ENCODE results near the gene HPCA. TPM values are rescaled to one million over a fixed set of nuclear protein-coding genes. Genes with fewer than 3 reads are reported as not detected.
"Not testable (repeated sequence)": the region's sequence is repeated elsewhere in the genome, so short reads cannot be mapped to it uniquely, and the experiment has no call there.

The HPCA gene
- total RNA-seq, 4 donors from 2014 or later = 0.64 to 0.96 TPM; not detected in 2

DNA sequence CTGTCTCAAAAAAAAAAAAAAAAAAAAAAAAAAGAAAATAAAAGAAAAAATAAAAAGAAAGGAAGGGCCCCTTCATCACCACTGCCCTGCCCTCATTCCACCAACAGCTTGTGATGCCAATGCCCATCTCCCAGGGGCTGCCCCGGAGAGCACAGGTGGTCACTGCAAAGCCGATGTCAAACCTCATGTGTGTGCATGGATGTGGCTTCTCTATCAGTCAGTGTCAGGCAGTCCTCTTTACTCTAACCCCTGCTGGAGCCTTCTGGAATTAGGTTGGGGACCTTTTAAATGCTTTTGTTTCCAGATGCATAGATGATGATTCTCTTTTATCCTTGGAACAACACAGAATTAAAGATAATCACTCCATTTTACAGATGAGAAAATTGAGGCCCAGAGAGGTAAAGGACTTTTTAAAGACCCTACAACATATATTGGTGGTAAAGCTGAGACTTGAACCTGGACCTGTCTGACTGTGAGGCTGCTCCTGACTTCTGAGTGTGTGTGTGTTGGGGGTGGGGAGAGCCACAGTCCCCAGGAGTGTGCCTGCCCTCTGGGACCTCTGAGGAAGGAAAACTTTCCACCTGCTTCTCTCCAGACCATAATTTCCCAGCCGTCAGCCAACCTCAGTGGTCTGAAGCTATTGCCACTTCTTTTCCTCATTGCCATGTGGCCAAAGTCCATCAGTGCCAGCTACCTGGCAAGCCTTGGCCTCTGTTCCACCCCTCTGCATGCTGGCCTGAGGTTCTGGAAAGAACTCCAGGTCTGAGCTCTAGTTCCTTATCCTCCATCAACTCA, 17.9 kb downstream of the HPCA start:
- Histone ChIP-seq H3K4me1 (peaks cover 0 to 55% (median 31%) of the 10 kb centered on the region in 4 donors), H3K36me3 (no peaks in the 10 kb centered on the region), H3K27ac (peak overlapping the region; percentile 83 to 92 (median 88)), H3K9me3 (no peaks in the 10 kb centered on the region), H3K27me3 (peaks cover 5% of the 10 kb centered on the region), H3K4me3 (no peak overlapping the region)
- 53% methylated on average over 3 of the region's 3 CpGs; no CpG with 5 or more reads in 1 of the 2 donors for WGBS, 2 donors (ENCODE audit: low coverage in 1 of 2)
- in situ Hi-C loops (cut with MboI; ENCODE audit: low pct_ligation_motif_present in 1 of 4, low pct_unique_long_range_greater_than_20kb in 1 of 4, low sequenced_read_pairs in 3 of 4) = no loop called here
- intact Hi-C loops (cut with DNase I; ENCODE audit: low total_unique reads) = no loop called here
- peak; percentile 86 for DNase-seq
- peak in 1 of 3 donors; percentile 71 for TF ChIP-seq POLR2AphosphoS5 (IDR thresholded peaks at IDR 0.05)
- no peak for TF ChIP-seq POLR2A (IDR thresholded peaks at IDR 0.05)
- TF ChIP-seq, protein P1, sequence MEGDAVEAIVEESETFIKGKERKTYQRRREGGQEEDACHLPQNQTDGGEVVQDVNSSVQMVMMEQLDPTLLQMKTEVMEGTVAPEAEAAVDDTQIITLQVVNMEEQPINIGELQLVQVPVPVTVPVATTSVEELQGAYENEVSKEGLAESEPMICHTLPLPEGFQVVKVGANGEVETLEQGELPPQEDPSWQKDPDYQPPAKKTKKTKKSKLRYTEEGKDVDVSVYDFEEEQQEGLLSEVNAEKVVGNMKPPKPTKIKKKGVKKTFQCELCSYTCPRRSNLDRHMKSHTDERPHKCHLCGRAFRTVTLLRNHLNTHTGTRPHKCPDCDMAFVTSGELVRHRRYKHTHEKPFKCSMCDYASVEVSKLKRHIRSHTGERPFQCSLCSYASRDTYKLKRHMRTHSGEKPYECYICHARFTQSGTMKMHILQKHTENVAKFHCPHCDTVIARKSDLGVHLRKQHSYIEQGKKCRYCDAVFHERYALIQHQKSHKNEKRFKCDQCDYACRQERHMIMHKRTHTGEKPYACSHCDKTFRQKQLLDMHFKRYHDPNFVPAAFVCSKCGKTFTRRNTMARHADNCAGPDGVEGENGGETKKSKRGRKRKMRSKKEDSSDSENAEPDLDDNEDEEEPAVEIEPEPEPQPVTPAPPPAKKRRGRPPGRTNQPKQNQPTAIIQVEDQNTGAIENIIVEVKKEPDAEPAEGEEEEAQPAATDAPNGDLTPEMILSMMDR (IDR thresholded peaks at IDR 0.05) = peak in 1 of 5 experiments; percentile 35
- TF ChIP-seq EP300 (IDR thresholded peaks at IDR 0.05; ENCODE audit: low read depth) = no peak

DNA sequence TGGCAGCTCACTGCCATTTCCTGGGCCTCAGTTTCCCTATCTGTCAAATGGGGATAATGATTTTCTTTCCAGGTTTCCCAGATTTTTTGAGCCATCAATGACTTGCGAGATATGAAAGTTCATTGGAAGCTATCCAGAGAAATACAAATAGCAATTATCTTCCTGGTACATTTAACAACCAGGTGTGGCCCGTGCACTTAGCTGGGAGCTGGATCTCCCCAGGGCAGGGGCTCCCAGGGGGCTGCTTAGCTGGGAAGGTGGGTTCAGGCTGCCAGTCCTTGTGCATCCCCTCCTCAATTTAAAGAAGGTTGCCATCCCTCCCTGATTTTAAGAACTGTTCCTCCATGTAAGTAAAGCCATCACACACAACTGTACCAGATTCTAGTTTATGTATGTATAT, 18.5 kb downstream of the HPCA start:
- no peak for TF ChIP-seq EP300 (IDR thresholded peaks at IDR 0.05; ENCODE audit: low read depth)
- no peak for TF ChIP-seq POLR2AphosphoS5 (IDR thresholded peaks at IDR 0.05)
- TF ChIP-seq, protein P1 (IDR thresholded peaks at IDR 0.05) = no peak
- peak; percentile 17 for TF ChIP-seq POLR2A (IDR thresholded peaks at IDR 0.05)
- Histone ChIP-seq H3K4me1 (peaks cover 0 to 50% (median 31%) of the 10 kb centered on the region in 4 donors), H3K27me3 (peaks cover 5% of the 10 kb centered on the region), H3K36me3 (no peaks in the 10 kb centered on the region), H3K4me3 (no peak overlapping the region), H3K27ac (peak overlapping the region; percentile 83 to 92 (median 88)), H3K9me3 (no peaks in the 10 kb centered on the region)
- WGBS, 2 donors (ENCODE audit: low coverage in 1 of 2) = 49 to 83% methylated on average over 2 of the region's 2 CpGs
- peak; percentile 72 for DNase-seq
- in situ Hi-C loops (cut with MboI; ENCODE audit: low pct_ligation_motif_present in 1 of 4, low pct_unique_long_range_greater_than_20kb in 1 of 4, low sequenced_read_pairs in 3 of 4) = no loop called here
- intact Hi-C loops (cut with DNase I; ENCODE audit: low total_unique reads) = no loop called here

DNA sequence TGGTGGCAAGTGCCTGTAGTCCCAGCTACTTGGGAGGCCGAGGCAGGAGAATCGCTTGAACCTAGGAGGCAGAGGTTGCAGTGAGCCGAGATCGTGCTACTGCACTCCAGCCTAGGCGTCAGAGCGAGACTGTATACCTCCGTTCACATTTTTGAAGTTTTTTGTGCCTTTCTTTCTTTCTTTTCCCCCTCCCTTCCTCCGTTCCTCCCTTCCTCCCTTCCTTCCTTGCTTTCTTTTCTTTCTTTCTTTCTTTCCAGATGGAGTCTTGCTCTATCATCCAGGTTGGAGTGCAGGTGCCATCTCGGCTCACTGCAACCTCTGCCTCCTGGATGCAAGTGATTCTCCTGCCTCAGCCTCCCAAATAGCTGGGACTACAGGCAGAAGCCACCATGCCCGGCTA, 19.3 kb downstream of the HPCA start:
- H3K9me3 ChIP-seq; DNase-seq; H3K4me3 ChIP-seq; H3K36me3 ChIP-seq; in situ Hi-C loops (cut with MboI; ENCODE audit: low pct_ligation_motif_present in 1 of 4, low pct_unique_long_range_greater_than_20kb in 1 of 4, low sequenced_read_pairs in 3 of 4); intact Hi-C loops (cut with DNase I; ENCODE audit: low total_unique reads); H3K27me3 ChIP-seq: not testable (repeated sequence)
- Histone ChIP-seq H3K4me1 (peaks cover 0 to 48% (median 27%) of the 10 kb centered on the region in 4 donors), H3K27ac (peak overlapping the region; percentile 83 to 92 (median 88))
- 78 to 80% methylated on average over 7 to 10 of the region's 10 CpGs for WGBS, 2 donors (ENCODE audit: low coverage in 1 of 2)

DNA sequence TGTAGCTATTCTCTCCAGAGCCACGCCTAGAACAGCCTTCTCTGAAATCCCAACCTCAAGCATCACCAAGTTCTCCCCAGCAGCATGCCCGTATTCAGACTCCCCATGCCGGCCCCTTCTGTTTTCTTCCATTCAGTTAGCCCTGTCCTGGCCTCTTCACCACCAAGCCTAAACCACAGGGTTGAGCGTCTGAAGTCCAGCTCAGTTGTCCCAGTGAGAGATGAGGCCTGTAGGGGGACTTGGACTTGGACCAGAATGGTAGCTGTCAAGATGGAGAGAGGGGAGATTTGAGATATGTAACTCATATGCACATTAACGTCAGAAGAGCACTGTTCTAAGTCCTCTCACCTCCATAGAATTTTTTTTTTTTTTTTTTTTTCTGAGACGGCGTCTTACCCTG, 20.4 kb downstream of the HPCA start:
- 84 to 100% methylated on average over 1 to 7 of the region's 7 CpGs for WGBS, 2 donors (ENCODE audit: low coverage in 1 of 2)
- no peak for DNase-seq
- peaks cover 2% of the 10 kb centered on the region for H3K27me3 ChIP-seq
- H3K4me3 ChIP-seq = no peak overlapping the region
- peak overlapping the region; percentile 46 to 92 (median 88) for H3K27ac ChIP-seq
- H3K36me3 ChIP-seq = no peaks in the 10 kb centered on the region
- intact Hi-C loops (cut with DNase I; ENCODE audit: low total_unique reads) (no loop called here), in situ Hi-C loops (cut with MboI; ENCODE audit: low pct_ligation_motif_present in 1 of 4, low pct_unique_long_range_greater_than_20kb in 1 of 4, low sequenced_read_pairs in 3 of 4) (no loop called here)
- TF ChIP-seq, protein P1 (IDR thresholded peaks at IDR 0.05) = no peak
- H3K9me3 ChIP-seq = no peaks in the 10 kb centered on the region
- peaks cover 0 to 43% (median 21%) of the 10 kb centered on the region in 4 donors for H3K4me1 ChIP-seq
